Superior temporal gyrus (tissue), 1 donor: ENCODE data around the gene POU6F1.
A peak's percentile ranks its signal among the peaks of the same experiment; 100 is the strongest.

Experiments used
- DNase-seq: peaks from one replicate; pipeline ENCODE4 v3.0.0-alpha.2; 2016; ENCODE audit errors: extremely low spot score

The POU6F1 gene

GRCh38 chr12:51198568-51199365 lies 19.1 kb downstream of the POU6F1 start:
- DNase-seq, result no peak

DNA sequence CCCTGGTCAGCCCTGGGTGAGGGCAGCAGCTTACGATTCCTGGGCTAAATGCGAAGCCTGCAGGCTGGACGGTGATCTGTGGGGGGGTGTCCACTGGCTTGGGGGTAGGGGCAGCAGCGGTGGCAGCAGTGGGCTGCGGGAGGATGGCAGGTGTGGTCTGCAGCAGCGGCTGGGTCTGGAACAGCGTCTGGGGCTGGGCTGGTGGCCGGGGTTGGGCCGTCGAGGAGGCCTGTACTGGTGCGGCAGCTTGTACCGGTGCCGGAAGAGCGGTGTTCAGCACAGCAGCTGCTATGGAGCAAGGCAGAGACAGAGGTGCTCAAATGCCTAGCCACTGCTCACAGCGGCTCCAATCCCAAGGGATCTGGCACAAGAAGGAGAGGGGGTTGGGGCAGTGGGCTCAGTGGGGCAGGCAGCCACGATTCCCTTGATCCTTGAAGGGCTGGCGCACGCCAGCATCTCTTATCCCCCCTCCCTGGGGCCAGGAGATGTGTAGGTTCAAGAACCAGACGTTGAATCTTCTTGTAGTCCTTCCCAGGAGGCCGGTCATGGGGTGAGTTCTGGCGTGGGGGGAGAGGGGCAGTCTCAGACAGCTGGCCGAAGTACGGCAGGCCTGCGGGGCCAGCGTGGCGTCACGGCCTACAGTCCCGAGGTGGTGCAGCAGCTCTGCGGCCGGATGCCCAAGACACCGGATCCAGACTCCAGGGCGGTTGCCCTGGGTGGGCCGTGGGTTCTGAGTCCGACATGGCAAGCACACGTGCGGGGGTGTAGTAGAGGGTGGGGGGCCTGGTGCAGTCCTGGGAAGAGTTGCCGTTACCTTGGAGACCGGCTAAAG lies 19.9 kb downstream of the POU6F1 start:
- no peak for DNase-seq

GRCh38 chr12:51196547-51196946 lies 21.3 kb downstream of the POU6F1 start:
- DNase-seq, result no peak

GRCh38 chr12:51195841-51196240 lies 22.0 kb downstream of the POU6F1 start:
- no peak for DNase-seq

GRCh38 chr12:51192284-51192671 lies 25.6 kb downstream of the POU6F1 start:
- DNase-seq, result no peak

DNA sequence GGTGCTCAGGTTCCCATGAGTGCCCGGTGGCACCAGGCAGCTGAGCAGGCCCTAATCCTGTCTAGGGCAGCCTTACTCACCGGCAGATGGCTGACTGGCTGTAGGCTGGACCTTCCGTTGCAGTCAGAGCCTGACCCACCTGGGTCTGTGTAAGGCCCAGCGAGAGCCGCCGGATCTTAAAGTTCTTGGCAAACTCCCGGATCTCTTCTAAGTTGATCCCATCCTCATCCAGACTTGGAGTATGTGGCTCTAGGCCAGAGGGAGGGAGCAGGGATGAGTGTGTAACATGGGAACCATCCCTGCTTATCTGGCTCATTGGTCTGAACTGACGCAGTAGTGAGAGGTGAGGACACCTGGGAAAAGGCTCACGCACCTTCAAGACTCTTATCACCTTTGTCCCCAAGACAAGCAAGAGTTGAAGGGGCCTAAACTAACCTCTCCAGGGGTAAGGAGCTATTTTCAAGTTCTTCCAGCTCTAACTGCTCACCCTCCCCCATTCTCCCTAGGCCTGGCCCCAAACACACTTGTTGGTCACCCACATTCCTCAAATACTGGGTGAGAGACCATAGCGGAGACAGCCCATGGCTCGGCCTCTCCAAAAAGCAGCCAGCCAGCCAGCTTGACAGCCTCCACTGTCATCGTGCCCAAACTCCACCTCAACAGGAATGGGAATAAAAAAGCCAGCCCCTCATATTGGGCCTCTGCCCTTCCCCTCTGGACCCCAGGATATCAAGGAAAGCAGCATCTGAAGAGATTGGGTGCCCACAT lies 26.2 kb downstream of the POU6F1 start:
- DNase-seq, result no peak

GRCh38 chr12:51190820-51191219 lies 27.0 kb downstream of the POU6F1 start:
- no peak for DNase-seq

GRCh38 chr12:51189790-51190355 lies 28.0 kb downstream of the POU6F1 start:
- DNase-seq, result no peak

- no peak for DNase-seq
These were observed 29.4 kb downstream of the POU6F1 start for GRCh38 chr12:51188359-51189051.

- no peak for DNase-seq
These were observed 30.4 kb downstream of the POU6F1 start for GRCh38 chr12:51187370-51187987.

DNA sequence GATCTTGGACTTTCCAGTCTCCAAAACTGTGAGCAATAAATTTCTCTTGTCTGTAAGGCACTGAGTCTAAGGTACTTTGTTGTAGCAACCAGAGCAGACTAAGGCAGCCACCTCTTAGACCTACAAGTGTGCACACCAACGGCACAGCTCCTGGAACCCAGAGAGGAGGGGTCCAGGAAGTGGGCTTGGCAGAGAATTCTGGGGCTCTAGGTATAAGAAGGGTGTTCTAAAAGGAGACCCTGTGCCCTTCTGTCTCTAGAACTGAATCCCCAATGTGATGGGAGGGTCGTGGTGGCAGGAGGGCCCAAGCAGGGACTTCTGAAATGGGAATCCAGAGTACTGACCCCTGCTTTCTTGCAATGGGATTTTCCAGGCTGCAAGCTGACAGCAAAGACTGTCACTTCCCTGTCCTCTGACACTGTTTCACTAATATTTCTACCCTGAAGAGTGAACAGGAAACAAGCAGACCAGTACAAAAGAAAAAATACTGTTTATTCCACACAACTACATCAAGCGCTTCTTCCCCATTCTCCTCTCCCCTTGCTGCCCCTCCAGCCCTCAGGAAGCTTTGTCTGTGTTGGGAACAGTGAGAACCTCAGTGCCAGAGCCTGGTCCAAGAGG lies 31.3 kb downstream of the POU6F1 start:
- DNase-seq, result no peak

- DNase-seq, result no peak
These were observed 32.6 kb downstream of the POU6F1 start for GRCh38 chr12:51185171-51185717.

DNA sequence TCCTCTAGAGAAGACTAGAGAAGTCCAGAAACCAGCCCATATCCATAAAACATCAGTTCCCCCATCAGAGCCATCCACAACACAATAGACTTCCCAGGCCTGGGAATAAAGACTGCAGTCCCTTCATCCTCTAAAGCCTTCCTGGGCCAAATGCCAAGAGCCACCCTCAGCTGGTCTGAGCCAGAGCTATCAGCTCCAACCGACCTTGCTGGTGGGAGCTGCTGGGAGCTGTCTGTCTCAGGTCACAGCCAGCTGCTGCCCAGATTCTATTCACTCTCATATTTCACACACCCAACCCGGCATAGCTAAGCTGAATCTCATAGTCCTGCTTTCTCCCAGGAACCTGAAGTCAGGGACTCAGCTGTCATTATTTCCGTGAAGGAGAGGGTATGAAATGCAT lies 34.0 kb downstream of the POU6F1 start:
- peak; percentile 46 for DNase-seq

DNA sequence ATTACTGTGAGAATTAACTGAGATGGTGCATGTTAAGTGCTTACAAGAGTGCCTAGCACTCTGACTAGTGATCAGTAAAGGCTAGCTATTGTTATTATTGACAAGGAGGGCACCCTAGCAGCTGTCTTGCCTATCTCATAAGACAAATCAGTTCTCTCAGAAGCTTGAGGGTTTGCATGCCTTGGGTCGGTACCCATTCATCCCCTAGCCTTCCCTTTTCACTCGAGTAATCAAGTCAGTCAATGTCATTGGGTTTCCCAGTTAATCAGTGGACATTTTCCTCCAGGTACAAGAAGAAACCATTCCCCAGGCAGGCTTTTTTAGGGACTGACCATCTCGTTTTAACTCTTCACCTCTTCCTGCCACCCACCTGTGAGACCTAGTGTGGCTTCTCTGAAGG lies 34.5 kb downstream of the POU6F1 start:
- no peak for DNase-seq

DNA sequence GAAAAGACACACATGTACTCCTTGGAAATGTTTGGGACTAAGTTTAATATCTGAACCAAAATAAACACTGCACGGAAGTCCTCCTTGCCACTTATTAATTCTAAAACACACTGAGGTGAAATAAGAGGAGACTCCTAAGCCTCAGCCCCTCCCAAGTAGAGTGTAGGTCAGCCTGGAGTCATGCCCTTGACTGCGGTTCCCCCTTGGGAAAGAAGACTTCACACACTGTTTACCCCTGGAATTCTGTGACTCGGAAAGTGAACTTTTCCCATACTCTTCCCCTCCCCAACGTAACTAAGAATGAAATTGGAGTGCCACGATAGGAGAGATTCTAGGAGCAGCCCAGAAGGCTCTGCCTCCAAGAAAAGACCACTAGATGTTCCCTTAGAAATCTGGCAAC lies 36.3 kb downstream of the POU6F1 start:
- DNase-seq, result no peak

- DNase-seq, result no peak
These were observed 40.0 kb downstream of the POU6F1 start for GRCh38 chr12:51177897-51178296.

DNA sequence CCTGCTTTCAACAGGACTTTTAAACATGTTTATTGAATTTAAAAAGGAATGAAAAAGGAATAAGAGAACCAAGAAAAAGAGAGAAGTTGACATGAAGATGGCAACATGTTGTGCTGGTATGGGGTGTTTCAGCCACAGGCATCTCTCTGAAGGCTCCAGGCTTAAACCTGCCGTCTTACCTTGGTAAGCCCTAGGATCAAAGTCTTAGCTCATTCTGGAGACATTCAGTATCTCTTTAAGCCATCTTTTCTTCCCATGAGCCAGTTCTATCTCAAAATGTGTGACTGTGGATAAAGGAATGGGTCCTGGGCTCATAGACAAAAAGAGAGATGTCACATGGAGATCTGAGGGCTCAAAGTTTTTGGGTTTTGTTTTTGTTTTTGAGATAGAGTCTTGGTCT lies 43.4 kb downstream of the POU6F1 start:
- DNase-seq, result no peak

DNA sequence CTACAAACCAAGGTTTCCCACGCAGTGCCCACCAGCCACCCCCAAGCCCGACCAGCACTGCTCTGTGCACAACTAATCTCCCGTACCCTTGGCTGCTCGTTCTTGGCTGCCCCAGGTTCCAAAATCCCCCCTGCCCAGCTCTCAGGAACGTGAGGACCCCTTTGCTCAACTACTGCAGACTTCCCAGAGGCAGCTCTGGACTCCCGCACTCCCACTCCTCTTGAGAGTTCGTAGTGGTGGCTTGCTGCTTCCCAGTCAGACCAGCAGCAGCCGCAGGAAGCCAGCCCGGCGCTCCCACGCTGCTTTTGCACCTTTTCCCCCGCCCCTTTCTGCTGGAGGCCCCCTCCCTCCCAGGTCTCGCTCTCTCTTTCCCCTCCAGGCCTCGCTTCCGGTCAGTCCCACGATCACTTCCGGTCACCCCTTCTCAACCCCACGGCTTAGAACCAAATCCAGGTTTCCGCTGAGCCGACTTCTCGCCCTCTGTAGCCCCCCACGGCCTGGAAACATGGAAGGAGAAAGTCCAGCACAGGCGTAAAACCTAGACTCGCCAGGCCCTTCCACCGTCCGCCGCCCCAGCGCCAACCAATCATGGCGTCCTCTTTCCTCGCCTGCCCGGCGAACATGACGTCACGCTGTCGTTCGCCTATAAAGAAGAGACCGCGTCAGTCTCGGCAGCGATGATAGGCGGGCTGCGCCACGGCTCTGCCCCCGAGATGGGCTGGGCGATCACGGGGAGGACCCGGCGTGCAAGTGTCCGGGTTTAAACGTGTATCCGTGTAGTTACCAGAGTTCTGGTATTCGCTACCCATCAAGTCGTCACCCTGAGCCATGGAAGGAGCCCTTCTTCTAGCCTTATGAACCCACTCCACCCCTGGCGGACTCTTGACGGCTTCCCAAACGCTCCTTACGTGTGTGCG lies 45.1 kb downstream of the POU6F1 start, which contains the start of gene TFCP2:
Gene TFCP2, minus strand, starts transcription at position 621 of the 917 bp plus-strand sequence. CDS start 713 bp downstream, outside the sequence.
- peak; percentile 97 for DNase-seq
